AG20443 (cell line): ENCODE measurements around the gene AMH.
A peak's percentile ranks its signal among the peaks of the same experiment; 100 is the strongest.

Experiments
- DNase-seq: peaks from one replicate; pipeline ENCODE4 v3.0.0; 2012; ENCODE audit warnings: low spot score, mixed read lengths

The AMH gene

DNA sequence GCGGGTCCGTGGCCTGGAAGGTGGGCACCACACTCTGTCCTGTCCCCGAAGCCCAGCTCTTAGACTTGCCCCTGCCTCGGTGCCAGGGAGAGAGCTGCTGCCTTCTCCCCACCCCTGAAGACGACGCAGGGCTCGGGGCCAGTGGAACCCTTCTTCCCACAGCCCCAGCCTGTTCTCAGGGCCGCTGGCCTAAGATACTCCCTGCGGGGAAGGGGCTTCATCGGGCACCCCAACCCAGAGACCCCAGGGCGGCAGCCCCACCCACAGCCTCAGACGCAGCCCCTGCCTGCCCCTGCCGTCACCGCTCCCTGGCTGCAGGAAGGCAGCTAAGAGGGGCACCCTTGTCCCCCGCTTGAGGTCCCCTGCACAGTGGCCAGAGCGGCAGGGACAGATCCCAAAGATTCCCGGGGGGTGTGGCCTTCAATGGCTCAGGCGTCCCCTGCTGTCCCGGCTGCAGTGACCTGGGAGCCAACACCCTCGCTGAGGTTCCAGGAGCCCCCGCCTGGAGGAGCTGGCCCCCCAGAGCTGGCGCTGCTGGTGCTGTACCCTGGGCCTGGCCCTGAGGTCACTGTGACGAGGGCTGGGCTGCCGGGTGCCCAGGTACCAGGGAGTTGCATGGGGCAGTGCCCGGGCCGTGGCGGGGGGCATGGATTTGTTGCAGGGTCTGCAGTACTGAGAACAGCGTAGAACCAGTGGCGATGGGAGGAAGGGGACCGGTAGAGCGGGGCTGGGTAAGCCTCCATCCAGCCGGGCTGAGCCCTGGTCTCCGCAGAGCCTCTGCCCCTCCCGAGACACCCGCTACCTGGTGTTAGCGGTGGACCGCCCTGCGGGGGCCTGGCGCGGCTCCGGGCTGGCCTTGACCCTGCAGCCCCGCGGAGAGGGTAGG lies 1.0 kb downstream of the AMH start:
- DNase-seq: no peak

DNA sequence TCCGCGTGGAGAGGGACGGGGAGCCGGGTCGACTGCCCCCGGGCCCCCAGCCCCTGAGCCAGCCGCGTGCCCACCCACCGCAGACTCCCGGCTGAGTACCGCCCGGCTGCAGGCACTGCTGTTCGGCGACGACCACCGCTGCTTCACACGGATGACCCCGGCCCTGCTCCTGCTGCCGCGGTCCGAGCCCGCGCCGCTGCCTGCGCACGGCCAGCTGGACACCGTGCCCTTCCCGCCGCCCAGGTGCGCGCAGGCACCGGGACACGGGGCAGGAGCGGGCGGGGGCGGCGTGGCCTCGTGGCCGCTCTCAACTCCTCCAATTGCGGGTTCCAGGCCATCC lies 1.6 kb downstream of the AMH start:
- no peak for DNase-seq

DNA sequence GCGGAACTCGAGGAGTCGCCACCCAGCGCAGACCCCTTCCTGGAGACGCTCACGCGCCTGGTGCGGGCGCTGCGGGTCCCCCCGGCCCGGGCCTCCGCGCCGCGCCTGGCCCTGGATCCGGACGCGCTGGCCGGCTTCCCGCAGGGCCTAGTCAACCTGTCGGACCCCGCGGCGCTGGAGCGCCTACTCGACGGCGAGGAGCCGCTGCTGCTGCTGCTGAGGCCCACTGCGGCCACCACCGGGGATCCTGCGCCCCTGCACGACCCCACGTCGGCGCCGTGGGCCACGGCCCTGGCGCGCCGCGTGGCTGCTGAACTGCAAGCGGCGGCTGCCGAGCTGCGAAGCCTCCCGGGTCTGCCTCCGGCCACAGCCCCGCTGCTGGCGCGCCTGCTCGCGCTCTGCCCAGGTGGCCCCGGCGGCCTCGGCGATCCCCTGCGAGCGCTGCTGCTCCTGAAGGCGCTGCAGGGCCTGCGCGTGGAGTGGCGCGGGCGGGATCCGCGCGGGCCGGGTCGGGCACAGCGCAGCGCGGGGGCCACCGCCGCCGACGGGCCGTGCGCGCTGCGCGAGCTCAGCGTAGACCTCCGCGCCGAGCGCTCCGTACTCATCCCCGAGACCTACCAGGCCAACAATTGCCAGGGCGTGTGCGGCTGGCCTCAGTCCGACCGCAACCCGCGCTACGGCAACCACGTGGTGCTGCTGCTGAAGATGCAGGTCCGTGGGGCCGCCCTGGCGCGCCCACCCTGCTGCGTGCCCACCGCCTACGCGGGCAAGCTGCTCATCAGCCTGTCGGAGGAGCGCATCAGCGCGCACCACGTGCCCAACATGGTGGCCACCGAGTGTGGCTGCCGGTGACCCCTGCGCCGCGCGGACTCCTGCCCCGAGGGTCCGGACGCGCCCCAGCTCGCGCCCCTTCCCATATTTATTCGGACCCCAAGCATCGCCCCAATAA lies 2.3 kb downstream of the AMH start:
- DNase-seq: no peak

DNA sequence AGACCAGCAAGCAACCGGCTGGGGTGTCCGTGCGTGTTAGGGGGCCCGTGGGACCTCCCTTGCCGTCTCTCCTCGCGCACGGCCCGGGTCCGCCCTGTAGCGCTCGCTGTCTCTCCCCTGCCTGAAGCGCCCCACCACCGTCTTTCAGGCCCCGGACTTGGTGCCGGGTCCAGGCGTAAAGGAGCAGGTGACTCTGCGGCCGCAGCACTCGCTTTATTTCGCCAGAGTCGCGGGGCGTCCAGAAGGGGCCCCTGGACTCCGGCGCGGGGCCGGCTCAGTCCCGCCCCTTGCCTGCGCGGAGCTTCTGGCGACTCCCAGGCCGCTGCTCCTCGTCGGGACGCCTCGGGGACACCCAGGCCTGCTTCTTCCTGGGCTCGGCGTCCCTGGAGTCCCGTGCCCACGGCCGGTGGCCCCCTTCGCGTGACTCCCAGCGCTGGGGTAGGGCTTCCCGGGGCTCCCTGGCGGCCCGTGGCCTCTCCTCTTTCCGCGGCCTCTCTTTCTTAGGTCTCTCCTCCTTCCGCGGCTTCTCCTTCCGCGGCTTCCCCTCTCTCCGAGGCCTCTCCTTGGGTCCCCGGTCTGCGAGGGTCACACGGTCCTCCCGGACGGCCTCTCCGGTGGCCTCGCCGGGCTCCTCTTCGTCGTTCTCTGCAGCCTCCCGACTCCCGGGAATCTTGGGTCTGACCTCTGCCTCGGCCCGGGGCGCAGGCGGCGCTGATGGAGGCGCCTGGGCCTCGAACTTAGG lies 3.1 kb downstream of the AMH start:
- no peak for DNase-seq

DNA sequence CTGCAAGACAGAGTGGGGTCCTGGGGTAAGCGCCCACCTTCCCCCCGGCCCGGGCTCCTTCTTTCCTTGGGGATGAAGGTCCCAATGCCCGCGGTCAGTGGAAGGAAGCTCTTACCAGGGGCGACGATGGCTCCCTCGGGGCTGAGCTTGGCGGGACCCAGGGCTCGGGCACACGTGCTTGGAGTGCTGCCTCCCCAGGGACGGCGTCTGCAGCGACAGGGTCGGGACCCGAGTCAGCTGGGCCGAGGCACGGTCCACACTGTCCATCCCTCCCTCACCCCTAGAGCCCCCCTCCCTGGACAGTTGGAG lies 3.6 kb downstream of the AMH start:
- DNase-seq: no peak

DNA sequence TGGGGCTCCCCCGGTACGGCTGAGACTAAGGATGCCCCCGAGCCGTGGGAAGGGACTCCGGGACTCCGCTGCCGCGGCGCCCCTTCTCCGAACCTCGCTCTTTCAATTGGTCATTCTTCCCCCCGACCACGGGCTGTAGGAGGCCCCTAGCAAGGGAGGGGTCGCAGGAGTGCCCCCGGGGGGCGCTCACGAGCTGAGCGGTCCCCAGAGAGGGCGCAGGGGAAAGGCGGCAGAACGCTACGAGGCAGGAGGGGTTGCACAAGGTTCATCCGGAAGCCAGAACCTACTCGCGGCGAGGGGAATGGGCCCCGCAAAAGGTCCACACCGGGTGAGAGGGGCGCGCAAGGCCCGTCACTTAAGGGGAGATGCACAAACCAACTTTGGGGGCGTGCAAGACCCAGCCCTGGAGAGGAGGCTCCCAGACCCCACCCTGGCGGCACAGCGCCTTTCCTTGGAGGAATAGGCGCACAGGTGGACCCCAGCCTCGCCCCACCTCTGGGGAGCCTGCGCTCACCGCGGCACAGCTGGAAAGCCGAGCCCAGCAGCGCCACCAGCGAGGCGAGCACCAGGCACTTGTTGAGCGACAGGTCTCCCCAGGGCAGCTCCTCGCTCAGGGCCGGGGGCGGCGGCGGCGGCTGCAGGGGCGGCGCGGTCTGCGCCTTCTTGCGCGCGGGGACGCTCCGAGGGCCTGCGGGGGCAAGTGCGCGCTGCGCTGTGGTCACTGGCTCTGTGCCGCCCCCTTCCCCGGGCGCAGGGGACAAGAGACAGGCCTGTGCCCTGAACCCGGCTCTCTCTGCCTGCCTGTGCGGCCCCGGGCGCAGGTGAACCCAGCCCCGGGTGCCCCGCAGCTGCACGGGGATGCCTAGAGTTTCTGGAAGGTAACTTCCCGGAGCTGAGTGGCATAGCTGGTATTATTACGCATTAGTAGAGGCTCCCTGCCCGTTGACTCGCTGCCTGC lies 4.3 kb downstream of the AMH start:
- DNase-seq: no peak

DNA sequence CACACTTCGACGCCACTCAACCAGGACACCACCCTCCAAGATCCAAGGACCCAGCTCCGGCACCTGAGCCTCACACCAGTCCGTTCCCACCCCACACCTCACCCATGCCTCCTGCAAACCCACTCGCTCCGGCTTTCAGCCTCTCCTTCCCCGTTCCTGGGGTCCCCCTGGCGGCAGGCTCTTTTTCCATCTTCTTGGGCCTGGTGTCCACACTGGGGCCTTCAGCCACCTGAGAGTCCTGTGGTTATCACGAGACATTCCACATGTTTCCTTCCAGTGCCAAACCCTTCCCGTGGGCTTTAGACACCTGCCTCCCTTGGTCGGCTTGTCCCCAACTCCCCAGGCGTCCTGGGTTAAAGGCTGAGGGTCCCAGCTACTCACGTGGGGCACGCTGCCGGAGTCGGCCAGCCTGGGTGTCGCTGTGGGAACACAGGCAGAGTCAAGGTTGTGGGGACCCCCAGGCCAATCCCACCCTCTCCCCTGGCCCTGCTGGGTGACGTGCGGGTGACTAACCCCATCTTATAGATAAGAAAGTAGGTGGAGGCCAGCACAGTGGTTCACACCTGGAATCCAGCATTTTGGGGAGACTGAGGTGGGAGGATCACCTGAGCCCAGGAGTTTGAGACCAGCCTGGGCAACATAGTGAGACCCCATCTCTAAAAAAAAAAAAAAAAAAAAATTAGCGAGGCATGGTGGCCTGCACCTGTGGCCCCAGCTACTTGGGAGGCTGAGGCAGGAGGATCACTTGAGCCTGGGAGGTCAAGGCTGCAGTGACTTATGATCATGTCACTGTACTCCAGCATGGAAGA lies 5.1 kb downstream of the AMH start:
- DNase-seq: no peak

DNA sequence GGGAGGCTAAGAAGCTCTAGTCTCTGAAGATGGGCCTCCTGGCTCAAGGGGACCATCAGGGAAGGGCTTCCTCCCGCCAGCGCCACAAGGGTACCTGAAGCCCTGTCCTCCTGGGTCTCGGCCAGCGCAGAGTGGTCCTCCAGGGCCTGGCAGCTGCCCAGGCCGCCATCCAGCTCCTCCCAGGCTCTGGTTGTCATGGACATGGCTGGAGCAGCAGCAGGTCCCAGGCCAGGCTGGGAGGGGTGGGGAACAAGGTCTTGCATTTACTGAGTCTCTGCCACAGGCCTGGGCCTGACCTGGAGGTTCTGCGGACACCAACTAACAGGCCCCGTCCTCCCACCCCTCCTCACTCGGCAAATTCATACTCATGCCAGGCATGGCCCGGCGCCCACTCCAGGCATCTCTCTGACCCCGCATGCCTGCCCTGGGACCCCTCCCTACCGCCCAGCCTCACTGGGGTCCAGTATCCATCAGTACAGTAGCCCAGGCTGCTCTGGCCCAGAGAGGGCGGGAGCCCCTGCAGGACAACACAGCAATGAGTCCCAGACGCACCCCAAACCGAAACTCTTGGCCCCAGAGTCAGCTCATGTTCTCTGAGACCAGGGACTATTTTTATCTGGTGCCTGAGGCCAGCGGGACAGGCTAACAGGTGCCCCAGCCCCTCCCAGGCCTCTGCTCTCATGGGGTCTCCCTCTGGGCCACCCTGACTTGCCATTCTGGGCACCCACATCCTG lies 6.2 kb downstream of the AMH start:
- DNase-seq: no peak

DNA sequence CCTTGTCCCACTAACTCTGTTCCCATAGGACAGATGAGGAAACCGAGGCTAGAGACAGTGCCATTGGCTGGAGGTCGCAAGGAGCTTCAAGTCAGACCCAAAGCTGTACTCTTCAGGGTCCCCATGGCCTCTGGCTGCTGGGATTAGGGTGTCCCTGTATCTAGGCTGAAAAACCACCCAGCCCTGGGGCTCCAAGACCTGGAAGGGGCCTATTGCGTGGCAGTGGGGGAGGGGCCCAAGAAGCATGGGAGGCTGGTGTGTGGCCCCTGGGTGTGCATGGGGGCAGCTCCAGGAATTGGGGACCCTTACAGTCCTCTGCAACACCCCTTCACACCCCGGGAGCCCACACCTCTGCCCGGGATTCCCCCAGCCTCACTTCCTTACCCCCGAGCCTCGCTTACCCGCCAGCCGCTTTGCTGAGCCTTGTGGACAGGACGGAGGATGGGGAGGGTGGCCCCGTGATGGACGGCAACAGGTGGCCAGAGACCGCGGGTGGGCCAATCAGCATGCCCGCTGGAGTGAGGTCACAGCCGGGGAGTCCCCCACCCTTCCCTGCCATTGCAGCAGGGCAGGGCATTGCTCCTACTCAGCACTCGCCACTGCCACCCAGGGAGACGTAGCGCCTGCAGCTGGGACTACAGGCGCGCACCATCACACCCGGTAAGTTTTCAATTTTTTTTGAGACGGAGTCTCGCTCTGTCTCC lies 7.0 kb downstream of the AMH start, which contains the start of gene JSRP1:
JSRP1 (minus strand) TSS at position 436 of the 704 bp plus-strand sequence. CDS start 1,103 bp downstream, outside the sequence.
- no peak for DNase-seq

DNA sequence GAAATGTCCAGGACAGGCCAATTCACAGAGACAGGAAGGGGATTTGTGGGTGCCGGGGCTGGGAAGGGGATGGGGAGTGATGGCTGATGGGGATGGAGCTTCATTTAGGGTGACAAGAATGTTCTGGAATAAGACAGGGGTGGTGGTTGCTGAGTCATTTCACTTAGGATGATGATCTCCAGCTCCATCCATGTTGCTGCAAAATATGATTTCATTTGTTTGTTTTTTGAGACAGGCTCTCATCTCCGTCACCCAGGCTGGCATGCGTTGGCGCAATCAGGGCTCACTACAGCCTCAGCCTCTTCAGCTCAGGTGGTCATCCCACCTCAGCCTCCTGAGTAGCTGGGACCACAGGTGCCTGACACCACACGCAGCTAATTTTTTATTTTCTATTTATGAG lies 10.2 kb downstream of the AMH start:
- no peak for DNase-seq

DNA sequence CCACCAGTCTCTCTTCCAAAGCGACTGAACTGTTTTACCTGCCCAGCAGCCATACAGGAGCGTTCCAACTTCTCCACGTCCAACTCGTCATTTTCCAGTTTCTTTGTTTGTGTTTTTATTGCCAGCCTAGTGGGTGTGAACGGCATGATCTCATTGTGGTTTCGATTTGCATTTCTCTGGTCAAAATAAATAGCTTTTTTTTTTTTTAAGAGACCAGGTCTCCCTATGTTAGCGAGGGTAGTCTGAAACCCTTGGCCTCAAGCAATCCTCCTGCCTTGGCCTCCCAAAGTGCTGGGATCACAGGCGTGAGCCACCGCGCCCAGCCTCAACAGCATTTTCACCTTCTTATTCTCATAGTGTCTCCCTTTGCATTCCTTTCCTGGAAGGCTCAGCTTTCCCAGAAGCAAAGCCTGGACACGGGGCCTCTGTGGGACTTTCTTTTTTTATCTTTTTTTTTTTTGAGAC lies 11.2 kb downstream of the AMH start:
- no peak for DNase-seq

DNA sequence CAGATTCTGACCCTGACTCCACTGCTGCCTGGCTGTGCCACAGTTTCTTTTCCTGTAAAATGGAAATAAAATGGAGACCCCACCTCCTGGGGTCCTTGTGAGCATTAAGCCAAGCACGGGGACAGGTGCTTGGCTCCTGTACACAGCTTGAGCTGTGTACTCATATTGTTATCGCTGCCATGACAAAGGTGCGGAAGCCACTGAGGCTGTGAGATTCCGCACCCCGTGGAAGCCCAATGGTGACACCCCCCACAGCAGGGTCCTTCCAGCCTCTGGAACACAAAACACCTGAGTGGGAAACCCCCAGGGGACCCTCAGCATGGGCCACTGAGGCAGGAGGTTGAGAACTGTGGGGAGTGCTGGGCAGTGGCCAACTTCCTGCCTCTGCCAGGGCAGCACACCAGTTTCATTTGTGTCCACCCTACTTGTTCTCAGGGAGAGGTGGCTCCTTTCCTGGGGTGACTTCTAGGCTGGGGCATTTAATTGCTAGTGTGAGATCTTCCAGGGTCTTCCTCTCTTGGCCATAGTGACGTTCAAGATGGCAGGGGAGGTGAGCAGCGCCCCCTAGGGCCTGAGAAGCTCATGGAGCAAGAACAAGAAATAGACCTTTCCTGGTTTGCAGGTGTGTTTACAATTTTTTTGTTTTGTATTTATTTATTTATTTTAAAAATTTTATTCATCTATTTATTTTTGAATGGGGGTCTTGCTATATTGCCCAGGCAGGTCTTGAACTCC lies 12.5 kb downstream of the AMH start:
- no peak for DNase-seq

DNA sequence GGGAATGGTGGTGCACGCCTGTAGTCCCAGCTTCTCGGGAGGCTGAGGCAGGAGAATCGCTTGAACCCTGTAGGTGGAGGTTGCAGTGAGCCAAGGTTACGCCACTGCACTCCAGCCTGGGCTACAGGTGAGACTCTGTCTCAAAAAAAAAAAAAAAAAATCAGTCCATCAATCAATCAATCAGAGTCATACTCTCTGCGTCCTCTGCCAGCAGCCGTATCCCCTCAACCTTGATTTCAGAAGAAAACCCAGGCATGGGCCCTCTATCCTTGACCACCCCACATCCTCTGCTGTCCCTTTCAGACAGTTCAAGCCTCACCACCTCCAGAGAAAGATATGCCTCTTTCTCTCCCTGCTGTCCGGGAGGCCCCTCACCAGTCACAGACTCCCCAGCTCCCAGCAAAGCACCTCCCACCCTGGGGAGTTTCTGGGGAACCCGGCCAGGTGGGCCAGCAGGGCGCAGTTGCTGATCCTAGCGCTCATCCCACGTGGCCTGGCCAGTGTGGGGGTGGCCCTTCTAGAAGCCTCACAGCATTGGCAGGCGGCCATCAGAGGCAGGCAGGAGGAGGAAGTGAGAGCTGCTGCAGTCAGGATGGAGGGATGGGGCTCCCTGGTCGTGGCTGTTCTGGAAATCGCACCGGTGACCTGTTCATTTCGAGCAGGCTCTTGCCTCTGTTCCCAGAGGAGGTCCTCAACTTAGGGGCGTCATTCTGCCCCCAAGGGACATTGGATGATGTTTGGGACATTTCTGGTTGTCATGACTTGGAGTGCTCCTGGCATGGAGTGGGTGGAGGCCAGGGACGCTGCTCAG lies 17.3 kb downstream of the AMH start:
- DNase-seq: peak; percentile 83

DNA sequence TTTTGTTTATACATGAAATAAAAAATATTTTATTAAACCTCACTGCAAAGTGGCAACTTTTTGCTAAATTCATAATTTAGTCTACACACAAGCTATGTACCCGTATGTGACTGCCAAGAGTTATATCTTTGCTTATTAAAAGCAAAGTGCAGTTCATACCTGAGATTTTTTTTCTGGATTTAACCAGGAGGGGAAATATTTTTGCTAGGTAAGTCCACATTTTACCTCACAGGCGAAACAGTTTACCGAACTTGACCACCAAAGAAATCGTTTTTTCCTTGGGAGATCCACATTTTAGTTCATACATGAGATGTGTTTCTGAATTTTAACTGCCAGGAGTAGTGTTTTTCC lies 19.3 kb downstream of the AMH start:
- DNase-seq: no peak

DNA sequence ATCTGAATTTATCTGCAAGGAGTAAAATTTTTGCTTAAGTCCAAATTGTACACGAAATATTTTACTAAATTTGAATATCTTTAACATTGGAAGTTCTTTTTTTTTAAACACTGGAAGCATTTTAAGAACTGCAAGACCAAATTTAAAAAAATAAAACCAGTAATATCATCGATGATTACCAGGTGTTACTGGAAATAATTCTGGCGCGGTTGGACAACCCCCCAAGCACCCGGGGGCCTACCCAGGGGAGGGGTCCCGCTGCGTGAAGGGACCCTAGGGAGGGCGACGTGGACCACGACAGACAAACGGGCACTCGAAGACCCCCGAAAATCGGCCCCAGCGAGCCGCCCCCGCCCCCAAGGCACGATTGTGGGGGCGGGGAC lies 19.7 kb downstream of the AMH start:
- no peak for DNase-seq

DNA sequence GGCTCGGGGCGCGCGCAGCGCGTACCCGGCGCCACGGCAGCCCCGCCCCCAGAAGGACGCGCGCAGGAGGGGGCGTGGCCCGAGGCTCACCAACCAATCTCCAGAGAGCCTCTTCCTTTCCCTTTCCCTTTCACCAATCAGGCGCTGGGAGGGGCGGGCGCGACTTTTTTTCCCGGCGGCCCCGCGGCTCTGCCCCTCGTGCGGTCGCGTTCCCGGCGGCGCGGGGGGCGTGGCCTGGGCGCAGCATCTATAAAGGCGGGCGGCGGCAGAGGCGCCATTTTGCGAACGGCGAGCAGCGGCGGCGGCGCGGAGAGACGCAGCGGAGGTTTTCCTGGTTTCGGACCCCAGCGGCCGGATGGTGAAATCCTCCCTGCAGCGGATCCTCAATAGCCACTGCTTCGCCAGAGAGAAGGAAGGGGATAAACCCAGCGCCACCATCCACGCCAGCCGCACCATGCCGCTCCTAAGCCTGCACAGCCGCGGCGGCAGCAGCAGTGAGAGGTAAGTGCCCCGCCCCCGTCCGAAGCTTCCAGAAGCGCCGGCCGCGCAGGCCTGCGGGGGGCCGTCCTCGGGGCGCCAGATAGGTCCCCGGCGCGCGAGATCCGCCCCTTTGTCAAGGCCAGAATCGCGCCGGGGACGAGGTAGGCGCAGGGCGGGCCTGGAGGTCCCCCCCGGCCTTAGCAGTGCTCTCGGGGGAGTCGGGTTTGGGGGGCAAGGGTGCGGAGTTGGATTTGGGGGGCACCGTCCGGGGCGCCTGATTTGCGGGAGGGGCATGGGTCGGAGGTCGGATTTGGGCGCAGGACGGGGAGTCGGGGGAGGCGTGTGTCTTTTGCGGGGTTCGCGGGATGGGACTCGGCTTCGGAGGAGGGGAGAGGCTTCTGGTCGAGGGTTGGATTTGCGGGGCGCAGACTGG lies 20.4 kb downstream of the AMH start:
- DNase-seq: peak; percentile 100

DNA sequence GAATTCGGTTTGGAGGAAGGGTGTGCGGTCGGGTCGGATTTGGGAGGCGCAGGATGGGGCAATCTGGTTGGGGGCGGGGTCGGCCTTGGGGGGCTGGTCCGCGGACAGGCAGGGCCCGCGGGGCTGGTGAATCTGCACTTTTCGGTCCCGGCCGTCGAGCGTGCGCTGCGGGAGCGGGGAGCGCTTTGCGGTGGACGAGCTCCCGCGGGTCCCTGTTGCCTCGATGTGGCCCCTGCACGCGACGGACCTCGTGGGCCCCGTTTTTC lies 21.0 kb downstream of the AMH start:
- DNase-seq: no peak
